ENCODE results near the gene PLD6. TPM values are rescaled to one million over a fixed set of nuclear protein-coding genes. Genes with fewer than 3 reads are reported as not detected.
"Not testable (repeated sequence)": the region's sequence is repeated elsewhere in the genome, so short reads cannot be mapped to it uniquely, and the experiment has no call there.

Gene PLD6
- not detected in 2 replicates for total RNA-seq (2014; rRNA removed; shearing (Covaris generic))

GRCh38 chr17:17206124-17206912 is at the start of gene PLD6:
TSS of gene PLD6 (minus strand) at chr17:17206333. CDS start at chr17:17206286, 47 bp downstream.
- no peak for DNase-seq (ENCODE audit: low read depth)

GRCh38 chr17:17255689-17256088 is 49.6 kb upstream of the PLD6 start:
- DNase-seq (ENCODE audit: low read depth), result not testable (repeated sequence)

GRCh38 chr17:17254036-17254435 is 47.9 kb upstream of the PLD6 start:
- no peak for DNase-seq (ENCODE audit: low read depth)

GRCh38 chr17:17253406-17253805 is 47.3 kb upstream of the PLD6 start:
- no peak for DNase-seq (ENCODE audit: low read depth)

GRCh38 chr17:17252149-17252661 is 46.1 kb upstream of the PLD6 start:
- DNase-seq (ENCODE audit: low read depth), result no peak

- no peak for DNase-seq (ENCODE audit: low read depth)
Observed at GRCh38 chr17:17246879-17247278, 40.7 kb upstream of the PLD6 start.

- no peak for DNase-seq (ENCODE audit: low read depth)
Observed at GRCh38 chr17:17243163-17243562, 37.0 kb upstream of the PLD6 start.

- DNase-seq (ENCODE audit: low read depth), result no peak
Observed at GRCh38 chr17:17242246-17242645, 36.1 kb upstream of the PLD6 start.

- no peak for DNase-seq (ENCODE audit: low read depth)
Observed at GRCh38 chr17:17241656-17242055, 35.5 kb upstream of the PLD6 start.

- DNase-seq (ENCODE audit: low read depth), result no peak
Observed at GRCh38 chr17:17239832-17240231, 33.7 kb upstream of the PLD6 start.

- DNase-seq (ENCODE audit: low read depth), result peak; percentile 77
Observed at GRCh38 chr17:17237026-17237799, 31.1 kb upstream of the PLD6 start, which contains the start of gene FLCN. TSS of gene FLCN (minus strand) at chr17:17237168. CDS start at chr17:17228137, 9,031 bp downstream.

- DNase-seq (ENCODE audit: low read depth), result peak; percentile 69
Observed at GRCh38 chr17:17236295-17237025, 30.3 kb upstream of the PLD6 start.

GRCh38 chr17:17235212-17236174 is 29.4 kb upstream of the PLD6 start:
- DNase-seq (ENCODE audit: low read depth), result peak; percentile 54

- DNase-seq (ENCODE audit: low read depth), result no peak
Observed at GRCh38 chr17:17232303-17232621, 26.1 kb upstream of the PLD6 start.

GRCh38 chr17:17231621-17232302 is 25.6 kb upstream of the PLD6 start:
- no peak for DNase-seq (ENCODE audit: low read depth)

- DNase-seq (ENCODE audit: low read depth), result no peak
Observed at GRCh38 chr17:17229416-17230384, 23.6 kb upstream of the PLD6 start.

- no peak for DNase-seq (ENCODE audit: low read depth)
Observed at GRCh38 chr17:17228521-17229279, 22.6 kb upstream of the PLD6 start.

Data from M059J (cell line).